ENCODE data around the gene ISYNA1. TPM values are rescaled to one million over a fixed set of nuclear protein-coding genes. Genes with fewer than 3 reads are reported as not detected.

Gene ISYNA1
- total and polyA plus RNA-seq, 12 donors = 12.6 to 137 (median 20.5) TPM

GRCh38 chr19:18390065-18390907 is 47.6 kb downstream of the ISYNA1 start:
- 87 to 93% methylated on average over 6 of the region's 6 CpGs for WGBS, 2 donors

GRCh38 chr19:18389726-18390064 is 48.2 kb downstream of the ISYNA1 start:
- ATAC-seq = no peak
- TF ChIP-seq CTCF (IDR thresholded peaks at IDR 0.05) = no peak
- DNase-seq = no peak
- peaks cover 0 to 27% (median 0%) of the 10 kb centered on the region in 9 donors for H3K36me3 ChIP-seq
- H3K4me3 ChIP-seq = no peak overlapping the region
- H3K9me3 ChIP-seq = peaks cover 0 to 4% (median 0%) of the 10 kb centered on the region in 11 donors
- H3K4me1 ChIP-seq = peaks cover 0 to 49% (median 16%) of the 10 kb centered on the region in 9 donors
- intact Hi-C loops (cut with DNase I) = loop anchor here in 6 of 10 donors (2.0 to 10.0 kb wide), 5 partner anchors 21 to 185 kb away; partner anchors contain the start of genes PGPEP1 (in 1 of the 6) and RAB3A (in 1 of the 6)
- H3K27ac ChIP-seq = no peak overlapping the region
- peaks cover 0 to 13% (median 0%) of the 10 kb centered on the region in 7 donors for H3K27me3 ChIP-seq

More at GRCh38 chr19:18390065-18390907, 47.6 kb downstream of the ISYNA1 start:
- no peak for ATAC-seq
- intact Hi-C loops (cut with DNase I) = loop anchor here in 2 of 10 donors (10.0 kb wide), 2 partner anchors 125 to 185 kb away; partner anchors contain the start of gene RAB3A (in 1 of the 2)
- Histone ChIP-seq H3K4me1 (peaks cover 0 to 49% (median 16%) of the 10 kb centered on the region in 9 donors), H3K27me3 (peaks cover 0 to 8% (median 0%) of the 10 kb centered on the region in 7 donors), H3K9me3 (peaks cover 0 to 4% (median 0%) of the 10 kb centered on the region in 11 donors), H3K36me3 (peaks cover 0 to 27% (median 0%) of the 10 kb centered on the region in 9 donors), H3K27ac (no peak overlapping the region), H3K4me3 (no peak overlapping the region)
- DNase-seq = no peak
- no peak for TF ChIP-seq CTCF (IDR thresholded peaks at IDR 0.05)

- intact Hi-C loops (cut with DNase I) = loop anchor here in 6 of 10 donors (1.0 to 5.0 kb wide), 4 partner anchors 21 to 47 kb away; partner anchors contain the start of gene PGPEP1 (in 1 of the 6)
- DNase-seq (no peak), ATAC-seq (no peak)
- Histone ChIP-seq H3K4me1 (peaks cover 0 to 49% (median 16%) of the 10 kb centered on the region in 9 donors), H3K4me3 (peak overlapping the region in 7 of 10 donors; percentile 17 to 52 (median 38)), H3K36me3 (peaks cover 0 to 27% (median 0%) of the 10 kb centered on the region in 9 donors), H3K27me3 (peaks cover 0 to 13% (median 0%) of the 10 kb centered on the region in 7 donors), H3K9me3 (peaks cover 0 to 4% (median 0%) of the 10 kb centered on the region in 11 donors), H3K27ac (peak overlapping the region in 5 of 10 donors; percentile 49 to 73 (median 70))
- TF ChIP-seq CTCF (IDR thresholded peaks at IDR 0.05) = no peak
- 81 to 85% methylated on average over 13 of the region's 13 CpGs for WGBS, 2 donors
These were observed 48.8 kb downstream of the ISYNA1 start for GRCh38 chr19:18388960-18389725.
